Measurements from ENCODE around the gene TMEM250.
"Not testable (repeated sequence)": the region's sequence is repeated elsewhere in the genome, so short reads cannot be mapped to it uniquely, and the experiment has no call there.

Gene TMEM250

GRCh38 chr9:136107953-136108647, 10.6 kb downstream of the TMEM250 start:
- TF ChIP-seq PAX5 (IDR thresholded peaks at IDR 0.05; ENCODE audit: insufficient read depth, low read length, severe bottlenecking), result no peak
- TF ChIP-seq SPI1 (IDR thresholded peaks at IDR 0.05; ENCODE audit: low read depth, low read length), result no peak
- no peak for TF ChIP-seq POU2F2 (IDR thresholded peaks at IDR 0.05; ENCODE audit: low read depth, low read length)
- TF ChIP-seq TAF1 (IDR thresholded peaks at IDR 0.05; ENCODE audit: low read depth, low read length), result no peak
- TF ChIP-seq POLR2A (IDR thresholded peaks at IDR 0.05; ENCODE audit: low read depth, low read length), result no peak
- TF ChIP-seq POLR2AphosphoS5 (IDR thresholded peaks at IDR 0.05; ENCODE audit: low read depth, low read length), result no peak
- DNase-seq (ENCODE audit: insufficient read length, low spot score), result no peak
- FAIRE-seq, result no peak

DNA sequence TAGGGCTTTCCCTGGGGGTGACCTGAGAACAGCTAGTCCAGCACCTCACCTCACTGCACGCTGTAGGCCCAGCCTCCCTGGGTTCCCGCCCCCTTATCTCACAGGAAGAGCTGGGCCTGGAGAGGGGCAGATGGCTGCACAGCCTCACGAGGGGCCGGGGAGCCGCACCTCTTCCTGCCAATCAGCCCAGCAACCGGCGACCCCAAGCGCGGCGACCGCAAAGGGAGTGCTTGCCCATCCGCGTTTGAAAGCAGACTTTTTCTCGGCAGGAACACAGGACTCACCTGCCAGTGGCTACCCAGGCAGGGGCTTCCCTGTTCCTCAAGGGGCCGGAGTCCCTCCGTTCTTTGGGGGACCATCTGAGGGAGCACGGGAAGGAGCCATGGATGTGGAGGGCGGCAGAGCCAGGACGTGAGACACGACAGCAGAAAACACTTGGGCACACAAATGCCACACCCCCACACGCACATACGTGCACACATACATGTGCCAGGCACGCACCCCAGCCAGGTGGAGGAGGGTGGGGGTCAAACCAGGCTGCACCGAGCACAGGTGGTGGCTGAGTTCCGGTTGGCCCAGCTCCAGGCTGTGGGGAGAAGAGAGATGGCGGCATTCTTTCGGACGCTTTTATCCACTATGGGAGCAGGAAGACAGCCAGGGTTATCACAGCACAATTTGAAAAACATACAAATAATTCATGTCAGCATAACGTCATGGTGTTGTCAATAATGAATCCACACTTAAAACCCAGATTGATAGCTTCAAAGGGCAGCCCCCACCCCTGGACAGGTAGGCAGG, 11.3 kb downstream of the TMEM250 start:
- DNase-seq (ENCODE audit: insufficient read length, low spot score) (no peak), FAIRE-seq (peak; percentile 79)
- TF ChIP-seq TAF1 (IDR thresholded peaks at IDR 0.05; ENCODE audit: low read depth, low read length) (no peak), SPI1 (IDR thresholded peaks at IDR 0.05; ENCODE audit: low read depth, low read length) (no peak), PAX5 (IDR thresholded peaks at IDR 0.05; ENCODE audit: insufficient read depth, low read length, severe bottlenecking) (no peak), POU2F2 (IDR thresholded peaks at IDR 0.05; ENCODE audit: low read depth, low read length) (no peak), POLR2A (IDR thresholded peaks at IDR 0.05; ENCODE audit: low read depth, low read length) (no peak), POLR2AphosphoS5 (IDR thresholded peaks at IDR 0.05; ENCODE audit: low read depth, low read length) (no peak)

DNA sequence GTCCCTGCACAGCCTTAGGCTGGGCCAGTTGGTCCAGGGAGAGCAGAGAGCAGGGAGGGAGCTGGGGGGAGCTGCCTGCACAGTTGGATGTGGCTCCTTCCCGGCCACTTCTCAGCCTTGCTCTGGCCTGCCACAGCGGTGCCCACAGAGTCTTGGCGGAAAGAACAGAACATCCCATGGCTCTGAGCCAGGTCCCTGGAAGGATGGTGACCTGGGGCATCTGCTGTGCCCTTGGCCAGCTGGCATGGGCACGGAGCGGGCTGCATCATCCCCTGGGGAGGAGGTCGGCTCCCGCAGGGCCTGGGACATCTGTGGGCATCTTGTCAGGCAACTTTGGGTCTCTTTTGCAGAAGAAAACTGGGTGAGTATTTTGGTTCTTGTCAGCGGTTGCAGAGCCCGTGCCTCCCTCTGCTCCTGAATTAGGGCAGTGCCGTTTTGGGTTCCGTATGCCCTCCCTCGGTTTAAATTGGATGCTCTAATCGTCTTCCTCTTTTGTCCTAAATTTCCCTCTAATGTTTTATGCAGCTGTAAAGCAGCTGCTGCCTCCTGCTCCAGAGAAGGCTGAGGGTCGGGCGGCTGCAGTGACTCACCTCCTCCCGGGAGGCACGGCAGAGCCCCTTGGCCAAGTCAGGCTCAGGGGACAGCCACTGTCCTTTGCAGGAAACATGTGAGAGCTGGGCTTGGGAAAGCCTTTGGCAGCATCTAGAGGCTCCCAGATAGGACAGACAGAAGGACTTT, 13.1 kb downstream of the TMEM250 start:
- FAIRE-seq, result no peak
- no peak for TF ChIP-seq POLR2AphosphoS5 (IDR thresholded peaks at IDR 0.05; ENCODE audit: low read depth, low read length)
- no peak for TF ChIP-seq PAX5 (IDR thresholded peaks at IDR 0.05; ENCODE audit: insufficient read depth, low read length, severe bottlenecking)
- no peak for TF ChIP-seq TAF1 (IDR thresholded peaks at IDR 0.05; ENCODE audit: low read depth, low read length)
- no peak for TF ChIP-seq POLR2A (IDR thresholded peaks at IDR 0.05; ENCODE audit: low read depth, low read length)
- TF ChIP-seq SPI1 (IDR thresholded peaks at IDR 0.05; ENCODE audit: low read depth, low read length), result no peak
- TF ChIP-seq POU2F2 (IDR thresholded peaks at IDR 0.05; ENCODE audit: low read depth, low read length), result no peak
- no peak for DNase-seq (ENCODE audit: insufficient read length, low spot score)

DNA sequence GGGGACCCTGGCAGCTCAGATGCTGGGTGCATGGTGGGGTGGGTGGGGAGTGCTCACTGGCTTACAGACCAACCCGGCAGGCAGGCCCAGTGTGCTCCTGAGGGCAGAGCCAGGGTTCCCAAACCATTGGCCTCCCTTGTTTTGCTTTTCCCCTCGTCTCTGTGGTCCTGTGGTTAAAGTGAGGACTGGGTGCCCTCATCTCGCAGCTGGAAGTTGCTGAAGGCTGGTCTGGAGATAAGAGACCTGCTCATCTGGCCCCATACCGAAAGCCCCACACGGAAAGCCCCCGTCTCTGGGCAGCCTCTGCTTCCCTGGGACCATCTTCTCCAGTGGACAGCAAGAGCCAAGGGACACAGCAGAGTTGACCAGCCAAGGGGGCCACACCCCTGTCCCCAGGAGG, 13.8 kb downstream of the TMEM250 start:
- no peak for DNase-seq (ENCODE audit: insufficient read length, low spot score)
- no peak for FAIRE-seq
- no peak for TF ChIP-seq POLR2A (IDR thresholded peaks at IDR 0.05; ENCODE audit: low read depth, low read length)

GRCh38 chr9:136104488-136104800, 14.2 kb downstream of the TMEM250 start:
- FAIRE-seq (no peak), DNase-seq (ENCODE audit: insufficient read length, low spot score) (no peak)
- TF ChIP-seq POLR2AphosphoS5 (IDR thresholded peaks at IDR 0.05; ENCODE audit: low read depth, low read length), result no peak
- no peak for TF ChIP-seq TAF1 (IDR thresholded peaks at IDR 0.05; ENCODE audit: low read depth, low read length)
- TF ChIP-seq PAX5 (IDR thresholded peaks at IDR 0.05; ENCODE audit: insufficient read depth, low read length, severe bottlenecking), result no peak
- no peak for TF ChIP-seq SPI1 (IDR thresholded peaks at IDR 0.05; ENCODE audit: low read depth, low read length)

DNA sequence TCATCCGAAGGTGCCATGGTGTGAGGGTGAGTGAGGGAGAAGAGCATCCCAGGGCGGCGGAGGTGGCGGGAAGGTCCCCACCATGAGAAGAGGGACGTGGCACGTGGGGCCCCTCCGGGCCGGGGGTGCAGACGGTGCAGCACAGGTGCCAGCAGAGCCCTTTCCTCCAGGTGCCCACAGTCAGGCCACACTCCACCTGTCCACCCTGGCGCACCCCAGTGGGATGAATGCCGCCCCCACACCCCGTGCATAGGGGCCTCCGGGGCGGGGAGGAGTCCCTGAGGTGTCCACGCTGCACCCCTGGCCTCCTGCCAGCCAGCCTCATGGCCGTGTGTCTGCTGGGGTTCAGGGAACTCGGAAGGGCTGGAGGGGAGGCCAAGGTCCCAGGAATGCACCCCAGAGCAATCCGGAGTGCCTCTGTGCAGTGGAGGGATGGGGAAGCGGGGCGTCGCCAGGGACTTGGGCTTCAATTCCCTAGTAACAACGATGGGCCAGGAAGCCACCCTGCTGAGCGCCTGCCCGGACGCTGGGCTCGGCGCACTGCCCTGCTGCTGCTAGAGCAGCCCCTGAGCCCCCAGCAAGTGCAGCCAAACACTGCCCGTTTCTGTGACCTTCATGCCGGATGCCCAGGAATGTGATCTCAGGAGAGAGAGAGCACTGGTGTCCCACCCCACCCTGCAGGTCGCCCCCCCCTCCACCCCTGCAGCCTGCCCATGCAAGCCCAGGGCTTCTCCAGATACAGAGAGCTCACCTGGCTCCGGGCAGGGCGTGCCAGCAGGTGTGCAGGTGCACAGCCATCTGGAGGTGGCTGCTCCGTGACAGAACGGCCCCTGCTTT, 14.8 kb downstream of the TMEM250 start:
- TF ChIP-seq POLR2AphosphoS5 (IDR thresholded peaks at IDR 0.05; ENCODE audit: low read depth, low read length), result no peak
- TF ChIP-seq SPI1 (IDR thresholded peaks at IDR 0.05; ENCODE audit: low read depth, low read length), result no peak
- no peak for TF ChIP-seq PAX5 (IDR thresholded peaks at IDR 0.05; ENCODE audit: insufficient read depth, low read length, severe bottlenecking)
- FAIRE-seq, result no peak
- DNase-seq (ENCODE audit: insufficient read length, low spot score), result no peak

DNA sequence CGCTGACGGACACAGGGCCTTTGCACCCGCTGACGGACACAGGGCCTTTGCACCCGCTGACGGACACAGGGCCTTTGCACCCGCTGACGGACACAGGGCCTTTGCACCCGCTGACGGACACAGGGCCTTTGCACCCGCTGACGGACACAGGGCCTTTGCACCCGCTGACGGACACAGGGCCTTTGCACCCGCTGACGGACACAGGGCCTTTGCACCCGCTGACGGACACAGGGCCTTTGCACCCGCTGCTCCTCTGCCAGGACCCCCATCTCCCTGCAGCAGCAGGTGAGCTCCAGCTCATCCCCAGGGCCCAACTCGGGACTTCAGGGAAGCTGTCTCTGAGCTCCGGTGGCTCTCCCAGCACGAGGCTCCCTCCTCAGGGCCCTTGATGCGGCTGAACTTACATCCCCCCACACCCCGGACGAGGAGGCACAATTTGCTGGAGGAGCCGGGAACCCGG, 17.0 kb downstream of the TMEM250 start:
- FAIRE-seq; DNase-seq (ENCODE audit: insufficient read length, low spot score): not testable (repeated sequence)

DNA sequence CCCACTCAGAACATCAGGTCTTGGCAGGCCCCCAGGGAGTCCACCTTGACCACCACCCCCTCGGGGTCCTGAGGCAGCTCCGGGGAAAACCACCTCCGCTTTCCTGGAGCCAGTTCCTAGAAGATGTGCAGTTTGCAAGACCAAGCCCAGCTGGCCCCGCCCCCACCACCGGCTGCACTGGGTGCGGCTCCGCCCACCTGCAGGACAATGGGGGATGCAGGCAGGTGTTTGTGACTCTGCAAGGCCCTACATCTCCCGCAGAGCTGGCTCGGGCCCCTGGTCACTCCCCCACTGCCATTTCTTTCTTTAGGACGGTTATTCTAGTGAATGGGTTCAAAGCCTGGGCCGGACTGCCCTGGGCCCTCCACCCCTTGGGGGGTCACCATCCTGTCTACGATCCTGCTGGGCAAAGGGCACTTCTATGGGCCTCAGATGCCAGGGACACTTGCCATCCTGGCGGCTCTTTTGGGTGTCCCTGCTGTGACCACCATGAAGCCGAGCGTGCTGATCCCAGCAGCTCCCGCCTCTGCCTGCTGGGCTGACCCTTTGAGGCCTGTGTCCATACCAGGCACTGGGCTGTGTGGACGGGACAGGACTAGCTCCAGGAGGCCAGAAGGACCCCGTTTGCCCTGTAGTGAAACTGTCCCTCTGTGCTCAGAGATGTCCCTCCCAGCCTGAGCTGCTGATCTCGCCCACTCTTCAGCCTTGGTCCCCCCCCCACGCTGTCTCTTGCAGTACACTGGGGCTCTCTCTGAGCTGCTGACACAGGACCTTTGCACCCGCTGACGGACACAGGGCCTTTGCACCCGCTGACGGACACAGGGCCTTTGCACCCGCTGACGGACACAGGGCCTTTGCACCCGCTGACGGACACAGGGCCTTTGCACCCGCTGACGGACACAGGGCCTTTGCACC, 17.7 kb downstream of the TMEM250 start:
- DNase-seq (ENCODE audit: insufficient read length, low spot score), result no peak
- FAIRE-seq, result no peak
- TF ChIP-seq SPI1 (IDR thresholded peaks at IDR 0.05; ENCODE audit: low read depth, low read length) (no peak), POLR2AphosphoS5 (IDR thresholded peaks at IDR 0.05; ENCODE audit: low read depth, low read length) (no peak), POU2F2 (IDR thresholded peaks at IDR 0.05; ENCODE audit: low read depth, low read length) (no peak), TAF1 (IDR thresholded peaks at IDR 0.05; ENCODE audit: low read depth, low read length) (no peak), POLR2A (IDR thresholded peaks at IDR 0.05; ENCODE audit: low read depth, low read length) (no peak), PAX5 (IDR thresholded peaks at IDR 0.05; ENCODE audit: insufficient read depth, low read length, severe bottlenecking) (no peak)

DNA sequence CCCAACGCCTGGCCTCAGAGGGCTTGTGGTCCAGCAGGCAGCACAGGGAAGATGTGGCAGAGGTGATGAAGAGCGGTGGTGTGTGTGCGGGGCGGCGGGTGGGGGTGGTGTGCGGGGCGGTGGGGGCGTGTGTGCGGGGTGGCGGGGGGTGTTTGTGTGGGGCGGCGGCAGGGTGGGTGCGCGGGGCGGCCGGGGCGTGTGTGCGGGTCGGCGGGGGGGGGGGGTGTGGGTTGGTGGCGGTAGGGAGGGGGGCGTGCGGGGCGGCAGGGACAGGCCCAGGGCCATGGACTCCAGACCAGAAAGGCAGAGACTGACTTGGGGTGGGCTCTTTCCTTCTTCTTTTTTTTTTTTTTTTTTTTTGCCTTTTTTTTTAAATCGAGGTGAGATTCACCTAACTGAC, 19.1 kb downstream of the TMEM250 start:
- no peak for FAIRE-seq
- TF ChIP-seq TAF1 (IDR thresholded peaks at IDR 0.05; ENCODE audit: low read depth, low read length) (no peak), POU2F2 (IDR thresholded peaks at IDR 0.05; ENCODE audit: low read depth, low read length) (no peak), POLR2A (IDR thresholded peaks at IDR 0.05; ENCODE audit: low read depth, low read length) (no peak), SPI1 (IDR thresholded peaks at IDR 0.05; ENCODE audit: low read depth, low read length) (no peak), POLR2AphosphoS5 (IDR thresholded peaks at IDR 0.05; ENCODE audit: low read depth, low read length) (no peak), PAX5 (IDR thresholded peaks at IDR 0.05; ENCODE audit: insufficient read depth, low read length, severe bottlenecking) (no peak)
- no peak for DNase-seq (ENCODE audit: insufficient read length, low spot score)
